AG04449 (cell line): ENCODE data around the gene TARS3.
"Not testable (repeated sequence)": the region's sequence is repeated elsewhere in the genome, so short reads cannot be mapped to it uniquely, and the experiment has no call there.

Experiments
- CTCF ChIA-PET: fragments of 350-600 bp; formaldehyde crosslinking; extraction: SDS; loops from one replicate; lab custom pipeline; 2021; ENCODE audit warnings: antibody characterized with exemption; lab: Yijun Ruan, JAX
- POLR2A ChIA-PET: fragments of 400-600, 350-600 bp; formaldehyde crosslinking; extraction: SDS; loops from one replicate; lab custom pipeline; 2020; ENCODE audit warnings: antibody characterized with exemption, inconsistent platforms; lab: Yijun Ruan, JAX
- DNase-seq: peaks from one replicate; pipeline ENCODE4 v3.0.0-alpha.2; 2010; ENCODE audit warnings: low read depth, low spot score
- H3K4me3 ChIP-seq: 2 replicates; pipeline ENCODE4 v1.5.1; 2011; ENCODE audit warnings: low read depth, mild to moderate bottlenecking, control low read depth, low read length
- TF ChIP-seq, protein P1 (sequence below): IDR thresholded peaks from one replicate; pipeline ENCODE4 v1.5.1; 2011; ENCODE audit warnings: mild to moderate bottlenecking, moderate library complexity, low read length, control low read depth, inconsistent platforms; ENCODE audit not compliant: insufficient read depth; ENCODE audit errors: missing control alignments

TARS3 gene

DNA sequence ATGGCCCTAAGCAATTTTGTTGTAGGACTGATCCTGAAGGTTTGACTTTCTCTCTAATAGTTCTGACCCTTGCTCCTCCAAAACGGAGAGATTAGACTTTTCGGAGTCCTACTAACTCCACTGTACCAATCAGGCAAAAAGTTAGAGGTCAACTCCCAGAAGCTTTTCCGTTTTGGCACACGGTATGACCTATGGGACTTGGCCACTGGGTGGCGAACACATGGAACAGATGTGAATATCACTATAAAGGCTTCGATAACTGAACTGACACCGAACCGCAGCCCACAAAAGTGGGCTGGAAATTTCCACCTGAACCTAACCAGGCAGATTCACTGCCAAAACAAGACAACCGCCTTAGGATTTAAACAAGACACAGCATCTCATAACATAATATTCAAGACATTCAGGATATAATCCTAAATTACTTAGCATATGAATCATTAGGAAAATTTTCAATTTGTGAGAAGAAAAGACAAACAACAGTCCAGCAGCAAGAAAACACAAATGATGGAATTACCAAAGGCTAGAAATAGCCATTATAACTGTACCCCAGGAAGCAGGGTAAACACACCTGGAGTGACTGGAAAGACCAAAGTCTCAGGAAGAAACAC is 59.9 kb downstream of the TARS3 start:
- no peak for DNase-seq
- CTCF ChIA-PET: interaction anchor here (1.9 to 2.4 kb wide), 2 partner anchors 10 to 11 kb away, joined by 5 to 8 read pairs; no protein-coding TSS in a partner anchor
- no peak overlapping the region for H3K4me3 ChIP-seq
- POLR2A ChIA-PET: no interaction called here
- TF ChIP-seq, protein P1, sequence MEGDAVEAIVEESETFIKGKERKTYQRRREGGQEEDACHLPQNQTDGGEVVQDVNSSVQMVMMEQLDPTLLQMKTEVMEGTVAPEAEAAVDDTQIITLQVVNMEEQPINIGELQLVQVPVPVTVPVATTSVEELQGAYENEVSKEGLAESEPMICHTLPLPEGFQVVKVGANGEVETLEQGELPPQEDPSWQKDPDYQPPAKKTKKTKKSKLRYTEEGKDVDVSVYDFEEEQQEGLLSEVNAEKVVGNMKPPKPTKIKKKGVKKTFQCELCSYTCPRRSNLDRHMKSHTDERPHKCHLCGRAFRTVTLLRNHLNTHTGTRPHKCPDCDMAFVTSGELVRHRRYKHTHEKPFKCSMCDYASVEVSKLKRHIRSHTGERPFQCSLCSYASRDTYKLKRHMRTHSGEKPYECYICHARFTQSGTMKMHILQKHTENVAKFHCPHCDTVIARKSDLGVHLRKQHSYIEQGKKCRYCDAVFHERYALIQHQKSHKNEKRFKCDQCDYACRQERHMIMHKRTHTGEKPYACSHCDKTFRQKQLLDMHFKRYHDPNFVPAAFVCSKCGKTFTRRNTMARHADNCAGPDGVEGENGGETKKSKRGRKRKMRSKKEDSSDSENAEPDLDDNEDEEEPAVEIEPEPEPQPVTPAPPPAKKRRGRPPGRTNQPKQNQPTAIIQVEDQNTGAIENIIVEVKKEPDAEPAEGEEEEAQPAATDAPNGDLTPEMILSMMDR: peak; percentile 15

DNA sequence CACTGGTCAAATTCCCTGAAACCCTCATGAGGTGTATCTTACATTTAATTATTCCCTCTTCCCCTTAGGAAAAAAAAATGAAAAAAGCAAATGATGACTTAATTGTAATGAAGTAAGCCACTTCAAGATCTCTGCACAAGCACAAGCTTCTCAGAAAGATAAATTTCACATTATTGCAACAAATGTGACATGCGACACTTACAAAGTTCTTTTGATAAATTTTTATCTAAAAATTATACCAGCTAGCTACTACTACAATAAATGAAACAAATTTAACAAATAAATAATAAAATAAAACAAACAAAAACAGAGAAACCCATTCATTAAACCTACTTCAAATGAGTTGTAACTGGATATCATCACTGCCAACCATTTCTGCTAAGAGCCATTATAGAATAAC is 62.1 kb downstream of the TARS3 start:
- ChIA-PET CTCF (interaction anchor here (1.9 to 2.4 kb wide), 2 partner anchors 9 to 12 kb away, joined by 5 to 8 read pairs; no protein-coding TSS in a partner anchor), POLR2A (no interaction called here)
- no peak overlapping the region for H3K4me3 ChIP-seq
- TF ChIP-seq, protein P1: no peak
- no peak for DNase-seq

GRCh38 chr15:101660005-101660404 is 64.3 kb downstream of the TARS3 start:
- ChIA-PET POLR2A (no interaction called here), CTCF (interaction anchor here (1.5 to 1.9 kb wide), 2 partner anchors 10 kb away, joined by 3 to 5 read pairs; no protein-coding TSS in a partner anchor)
- DNase-seq: no peak
- H3K4me3 ChIP-seq: no peak overlapping the region
- TF ChIP-seq, protein P1: no peak

DNA sequence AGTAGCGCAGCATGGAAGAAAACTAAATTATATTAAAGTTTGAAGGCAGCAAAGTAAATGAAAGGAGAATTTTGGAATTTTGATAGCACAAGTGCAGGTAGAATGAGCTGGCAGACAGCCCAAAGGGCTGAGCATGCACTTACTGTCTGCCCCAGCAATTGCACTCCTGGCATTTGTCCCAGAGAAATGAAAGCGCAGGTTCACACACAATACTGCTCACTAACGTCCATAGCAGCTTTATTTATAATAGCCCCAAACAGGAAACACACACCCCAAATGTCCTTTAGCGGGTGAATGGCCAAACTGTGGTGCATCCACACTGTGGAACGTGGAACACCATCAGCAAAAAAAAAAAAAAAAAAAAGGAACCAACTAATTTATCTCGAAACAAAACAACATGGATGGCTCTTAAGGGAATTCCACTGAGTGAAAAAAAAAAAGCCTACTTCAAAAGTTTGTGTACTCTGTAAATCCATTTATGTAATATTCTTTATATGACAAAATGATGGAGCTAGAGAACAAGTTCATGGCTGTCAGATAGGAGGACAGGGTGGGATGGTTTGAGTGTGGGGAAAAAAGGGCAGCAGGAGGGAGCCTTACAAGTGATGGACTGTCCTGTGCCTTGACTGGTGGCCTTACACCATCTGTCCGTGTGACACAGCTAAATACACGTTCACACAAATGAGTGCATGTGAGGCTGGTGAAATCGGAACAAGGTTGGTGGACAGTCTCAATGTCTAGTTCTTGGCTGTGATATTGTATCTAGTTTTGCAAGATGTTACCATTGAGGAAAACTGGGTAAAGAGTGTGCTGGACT is 66.1 kb downstream of the TARS3 start:
- ChIA-PET POLR2A (no interaction called here), CTCF (interaction anchor here (0.8 to 3.1 kb wide), 5 partner anchors 8 to 361 kb away, joined by 3 to 13 read pairs (median 3); no protein-coding TSS in a partner anchor)
- H3K4me3 ChIP-seq: no peak overlapping the region
- DNase-seq: no peak
- TF ChIP-seq, protein P1: no peak

- CTCF ChIA-PET: interaction anchor here (1.0 to 3.1 kb wide), 2 partner anchors 16 to 360 kb away, joined by 3 to 13 read pairs; no protein-coding TSS in a partner anchor
These were observed 67.1 kb downstream of the TARS3 start for GRCh38 chr15:101657171-101657570.

GRCh38 chr15:101654624-101655337 is 69.5 kb downstream of the TARS3 start:
- CTCF ChIA-PET: interaction anchor here (2.2 kb wide), 2 partner anchors 8 to 20 kb away, joined by 8 read pairs; no protein-coding TSS in a partner anchor
- POLR2A ChIA-PET: not testable (repeated sequence)

More at GRCh38 chr15:101657171-101657570, 67.1 kb downstream of the TARS3 start:
- TF ChIP-seq, protein P1: no peak
- POLR2A ChIA-PET: no interaction called here
- no peak for DNase-seq
- no peak overlapping the region for H3K4me3 ChIP-seq

More at GRCh38 chr15:101654624-101655337, 69.5 kb downstream of the TARS3 start:
- H3K4me3 ChIP-seq, DNase-seq: not testable (repeated sequence)
